Lung microvascular endothelial cell (primary cell): Measurements from ENCODE around the gene CDC25A. TPM values are rescaled to one million over a fixed set of nuclear protein-coding genes. Genes with fewer than 3 reads are reported as not detected.

Experiments used
- DNase-seq, 2 donors: peaks; one replicate each; pipeline versions ENCODE4 v3.0.0 to v3.0.0-alpha.2; 2010; ENCODE audit warnings: low read depth in 2 of 2
- total RNA-seq: library from RNA; depleted of rRNA; stranded (reverse); fragments of >200 nt; gene quantifications from 2 replicates; pipeline ENCODE4 v1.2.1, GENCODE V29; 2014

The CDC25A gene
- total RNA-seq, 1 donor from 2014 or later, result 5.0 TPM

- DNase-seq, result no peak
Observed at GRCh38 chr3:48196611-48197010, 8.4 kb upstream of the CDC25A start.

DNA sequence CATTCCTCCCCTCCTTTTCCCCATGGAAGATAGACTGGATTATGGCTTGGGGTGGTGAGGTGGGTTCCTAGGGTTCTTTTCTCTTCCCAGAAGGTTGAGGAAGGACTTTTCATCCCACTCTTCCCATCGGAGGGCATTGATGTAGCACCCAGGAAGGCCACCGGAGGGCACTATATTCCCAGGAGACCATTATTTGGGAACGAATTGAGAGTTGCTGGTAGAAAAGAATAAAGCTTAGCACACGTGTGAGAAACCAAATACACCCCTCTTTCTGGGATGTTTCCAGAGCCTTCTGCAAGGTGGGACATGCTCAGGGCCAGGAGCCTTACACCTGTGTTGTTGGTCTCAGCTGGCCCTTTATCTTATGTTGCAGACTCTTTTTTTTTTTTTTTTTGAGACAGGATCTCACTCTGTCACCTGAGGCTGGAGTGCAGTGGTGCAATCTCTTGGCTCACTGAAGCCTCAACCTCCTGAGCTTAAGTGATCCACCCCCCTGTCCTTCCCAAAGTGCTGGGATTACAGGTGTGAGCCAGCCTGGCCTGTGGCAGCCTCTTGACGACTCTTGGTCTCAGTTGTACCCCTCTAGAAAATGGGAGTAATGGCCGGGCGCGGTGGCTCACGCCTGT lies 6.3 kb upstream of the CDC25A start:
- DNase-seq, result peak; percentile 52 to 57

- no peak for DNase-seq
Observed at GRCh38 chr3:48190911-48191310, 2.7 kb upstream of the CDC25A start.

GRCh38 chr3:48189321-48189720 lies 1.1 kb upstream of the CDC25A start:
- no peak for DNase-seq

DNA sequence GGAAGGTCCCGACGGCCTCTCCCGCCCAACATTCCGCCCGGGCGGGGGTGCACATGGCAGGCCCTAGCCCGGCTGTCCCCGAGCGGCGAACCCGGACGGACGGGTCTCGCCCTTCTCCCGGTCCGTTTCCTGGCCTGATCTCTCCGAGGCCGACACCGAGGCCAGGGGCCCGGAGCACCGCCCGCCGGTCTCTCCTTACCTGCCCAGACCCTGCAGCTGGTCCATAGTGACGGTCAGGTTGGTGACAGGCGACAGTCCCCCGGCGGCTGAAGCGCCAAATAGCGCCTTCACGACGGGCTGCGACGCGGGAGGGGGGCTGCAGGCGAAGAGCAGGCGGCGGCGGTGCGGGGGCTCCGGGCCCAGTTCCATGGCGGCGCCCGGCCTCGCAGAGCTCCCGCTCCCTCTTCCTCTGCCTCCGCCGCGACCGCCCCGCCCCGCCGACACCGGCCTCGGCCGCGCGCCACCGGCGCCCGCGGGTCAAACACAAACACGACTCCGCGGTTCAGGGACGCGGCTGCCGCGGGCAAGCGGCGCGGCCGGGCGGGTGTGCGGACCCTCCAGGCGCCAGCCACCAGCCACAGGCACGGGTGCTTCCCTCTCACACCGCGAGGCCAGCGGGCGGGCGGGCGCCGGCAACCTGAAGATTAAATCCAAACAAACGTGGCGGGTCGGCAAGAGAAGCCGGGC lies 495 bp downstream of the CDC25A start:
- DNase-seq, result peak; percentile 15 to 86

- no peak for DNase-seq
Observed at GRCh38 chr3:48187301-48187578, 977 bp downstream of the CDC25A start.

DNA sequence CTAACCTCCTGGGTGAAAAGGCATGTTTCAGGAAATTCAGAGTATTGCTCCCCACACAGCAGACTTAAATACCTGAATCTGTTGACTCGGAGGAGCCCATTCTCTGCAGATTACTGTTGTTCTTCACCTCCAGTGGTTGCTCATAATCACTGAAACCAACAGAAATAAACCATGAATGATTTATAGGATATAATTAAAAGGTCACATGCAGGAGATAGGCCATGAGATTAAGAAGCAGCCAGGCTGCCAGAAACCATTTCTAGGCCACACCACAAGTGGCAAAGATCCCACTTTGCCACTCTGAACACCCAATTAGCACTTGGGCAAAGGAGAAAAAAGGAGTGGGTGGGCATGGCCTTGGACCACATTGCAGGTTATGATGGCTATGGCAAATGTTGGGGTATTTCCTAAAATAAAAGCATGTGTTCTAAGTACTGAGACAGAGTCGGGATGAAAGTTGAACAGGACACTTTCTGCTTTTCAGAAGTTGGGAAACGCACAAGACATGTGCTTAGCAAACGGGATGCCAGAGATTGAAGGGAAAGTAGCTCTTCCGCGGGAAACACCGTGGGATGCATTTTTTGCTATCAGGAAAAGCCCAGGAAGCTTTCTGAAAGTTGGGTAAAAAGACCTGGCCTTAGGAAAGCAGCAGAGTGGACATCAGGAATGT lies 1.5 kb downstream of the CDC25A start:
- peak; percentile 25 to 32 for DNase-seq

GRCh38 chr3:48185129-48185528 lies 3.1 kb downstream of the CDC25A start:
- DNase-seq, result no peak

DNA sequence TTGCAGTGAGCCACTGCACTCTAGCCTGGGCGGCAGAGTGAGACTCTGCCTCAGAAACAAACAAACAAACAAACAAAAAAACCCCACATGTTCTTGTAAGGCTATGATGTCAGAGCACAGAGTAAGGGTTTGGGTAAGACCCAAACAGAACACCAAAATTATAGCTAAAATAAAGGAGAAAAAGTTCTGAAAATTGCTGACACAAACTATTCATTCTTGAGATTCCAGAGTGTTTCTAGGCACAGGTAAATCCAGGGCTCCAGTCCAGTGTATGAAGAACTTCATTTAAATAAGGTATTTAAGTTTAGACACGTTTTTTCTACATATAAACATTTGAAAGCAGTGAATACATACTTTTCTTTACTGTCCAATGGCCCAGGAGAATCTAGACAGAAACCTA lies 3.9 kb downstream of the CDC25A start:
- DNase-seq, result no peak

DNA sequence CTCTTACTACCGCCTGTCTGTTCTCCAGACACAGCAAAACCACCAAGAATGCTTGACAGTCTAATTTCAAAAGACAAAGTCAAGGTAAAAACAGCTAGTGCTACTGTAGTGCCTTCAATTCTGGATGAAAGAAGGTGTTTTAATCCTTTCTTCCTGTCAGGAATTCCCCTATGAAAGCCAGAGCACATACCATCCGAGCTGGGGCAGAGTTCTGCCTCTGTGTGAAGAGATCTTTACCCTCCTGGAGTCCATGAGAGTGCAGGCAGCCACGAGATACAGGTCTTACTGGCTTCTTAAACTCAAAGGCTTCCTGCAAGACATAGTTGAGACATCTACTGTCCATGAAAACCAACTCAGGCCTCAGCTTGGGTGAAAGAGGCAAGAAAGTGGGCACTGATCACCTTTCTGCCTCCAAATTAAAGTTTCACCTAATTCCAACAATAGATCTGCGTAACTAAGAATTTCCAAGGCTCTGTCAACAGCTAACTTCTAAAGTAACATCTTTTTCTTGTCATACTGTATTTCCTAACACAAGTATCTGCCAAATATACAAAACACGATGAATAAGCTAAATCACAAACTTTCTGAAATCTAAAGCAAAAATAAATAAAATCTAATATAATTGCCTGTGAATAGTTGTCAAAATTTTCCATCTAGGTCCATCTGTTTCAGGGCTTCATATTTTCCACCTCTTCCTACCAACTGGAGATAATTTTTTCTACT lies 7.5 kb downstream of the CDC25A start:
- DNase-seq, result no peak

DNA sequence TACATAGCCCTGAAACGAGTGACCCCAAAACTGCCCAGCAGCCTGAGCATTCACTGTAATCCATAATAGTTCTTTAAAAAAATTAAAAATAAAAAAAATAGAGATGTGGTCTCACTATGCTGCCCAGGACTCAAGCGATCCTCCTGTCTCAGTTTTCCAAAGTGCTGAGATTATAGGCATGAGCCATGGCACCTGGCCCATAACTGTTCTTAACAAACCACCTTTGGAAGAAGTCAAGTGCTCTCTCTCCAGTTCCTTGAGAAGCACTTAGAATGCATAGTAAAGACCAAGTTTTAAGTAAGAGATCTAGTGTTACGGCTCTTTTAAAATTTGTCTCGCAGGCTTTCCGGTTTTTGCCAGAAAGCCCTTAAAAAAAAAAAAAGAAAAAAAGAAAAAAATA lies 8.2 kb downstream of the CDC25A start:
- DNase-seq, result no peak

DNA sequence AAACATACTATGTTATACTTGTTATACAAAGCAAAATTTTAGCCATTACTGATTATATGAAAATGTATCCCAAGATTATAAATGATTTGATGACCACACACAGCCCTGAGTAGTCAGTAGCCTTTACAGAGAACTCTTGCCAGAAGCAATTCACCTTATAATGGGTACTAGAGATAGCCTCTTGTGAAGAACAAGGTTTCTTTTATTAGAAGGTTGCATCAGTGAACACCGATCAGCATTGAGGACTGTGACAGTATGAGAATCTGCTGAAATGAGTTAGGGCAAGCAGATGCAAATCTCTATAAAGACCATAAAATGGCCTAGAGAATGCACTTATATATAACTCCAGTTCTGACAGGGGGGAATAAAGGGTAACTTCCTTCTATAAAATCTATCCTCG lies 10.1 kb downstream of the CDC25A start:
- DNase-seq, result no peak

DNA sequence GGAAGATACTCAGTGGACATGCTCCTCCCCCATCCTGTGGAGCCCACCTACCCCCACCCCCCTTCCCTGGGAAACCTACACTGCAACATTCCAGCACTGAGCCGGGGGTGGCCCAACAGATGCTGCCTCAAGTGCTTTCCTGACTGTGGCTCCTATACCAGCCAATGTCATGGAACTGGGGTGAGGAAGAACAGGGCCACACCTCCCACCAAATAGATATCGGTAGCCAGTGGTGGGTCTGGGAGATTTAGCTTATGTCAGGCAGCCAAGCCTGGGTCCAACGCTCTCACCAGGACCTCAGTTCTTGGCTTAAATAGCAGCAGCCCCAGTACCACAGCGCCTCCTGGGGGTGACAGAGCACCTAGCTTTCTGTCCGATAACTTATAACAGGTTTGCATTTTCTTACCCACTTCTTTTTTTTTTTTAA lies 30.3 kb downstream of the CDC25A start:
- peak; percentile 76 to 80 for DNase-seq

GRCh38 chr3:48157202-48157840 lies 30.9 kb downstream of the CDC25A start:
- no peak for DNase-seq

GRCh38 chr3:48156163-48156562 lies 32.1 kb downstream of the CDC25A start:
- DNase-seq, result no peak

GRCh38 chr3:48155122-48155521 lies 33.1 kb downstream of the CDC25A start:
- DNase-seq, result peak in 1 of 2 donors; percentile 79

DNA sequence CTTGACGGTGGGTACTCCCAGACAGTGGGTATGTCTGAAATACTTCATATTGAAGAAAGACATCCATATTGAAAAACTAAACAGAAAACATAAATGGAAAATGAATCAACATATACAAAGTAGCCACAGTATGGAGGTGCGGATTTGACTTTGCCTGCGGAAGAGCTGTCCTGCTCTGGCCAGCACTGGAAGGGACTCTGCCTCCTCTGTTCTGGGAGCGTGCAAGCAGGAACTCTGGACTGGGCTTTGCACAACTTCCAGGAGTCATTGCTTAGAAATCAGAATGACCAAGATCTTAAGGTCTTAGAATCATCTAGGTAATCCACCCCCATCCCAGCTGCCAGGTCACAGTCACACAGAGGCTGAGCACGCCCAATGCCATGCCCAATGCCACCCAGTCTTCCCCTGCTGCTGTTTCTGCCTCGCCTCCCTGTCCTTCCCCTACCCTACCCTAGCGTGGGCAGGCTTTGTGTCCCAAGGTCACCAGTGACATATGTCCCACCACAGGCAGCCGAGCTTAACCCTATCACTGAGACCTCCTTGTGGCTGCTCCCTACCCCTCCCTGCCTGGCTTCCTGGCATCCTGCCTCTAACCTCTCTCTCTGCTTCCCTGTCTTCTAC lies 36.3 kb downstream of the CDC25A start:
- DNase-seq, result no peak

DNA sequence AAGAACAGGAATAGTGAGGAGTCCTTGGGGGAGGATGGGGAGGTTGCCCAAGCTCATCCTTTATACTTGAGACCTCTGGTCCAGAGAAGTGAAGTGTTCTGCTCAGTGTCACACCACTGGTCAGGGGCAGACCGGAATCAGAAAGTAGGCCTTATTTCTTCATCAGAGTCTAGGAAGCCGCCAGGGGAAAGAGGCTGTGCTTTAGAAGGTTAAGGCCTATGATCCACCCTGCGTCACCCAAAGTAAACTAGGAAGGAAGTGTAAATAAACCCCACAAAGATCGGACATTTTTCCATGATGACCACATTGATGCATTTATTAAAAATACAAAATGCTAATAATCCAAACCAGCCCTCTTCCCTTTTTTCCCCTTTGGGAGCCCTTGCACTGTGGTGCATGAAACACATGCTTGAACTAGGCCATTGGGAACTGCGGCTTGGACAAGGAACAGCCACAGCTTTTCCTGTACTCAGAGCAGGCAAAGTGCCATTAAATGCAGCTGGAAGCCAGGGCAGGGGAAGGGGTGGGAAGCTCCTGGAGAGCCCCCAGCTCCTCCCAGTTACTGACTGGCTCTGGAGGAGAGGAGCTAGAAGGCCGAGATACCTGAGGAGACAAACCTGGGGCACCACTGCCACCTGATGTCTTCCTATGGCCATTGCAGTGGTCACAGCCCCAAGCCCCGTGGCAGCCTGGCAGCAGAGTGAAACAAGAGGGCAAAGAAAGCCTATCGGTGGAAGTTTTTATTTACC lies 37.0 kb downstream of the CDC25A start:
- peak; percentile 88 to 89 for DNase-seq

DNA sequence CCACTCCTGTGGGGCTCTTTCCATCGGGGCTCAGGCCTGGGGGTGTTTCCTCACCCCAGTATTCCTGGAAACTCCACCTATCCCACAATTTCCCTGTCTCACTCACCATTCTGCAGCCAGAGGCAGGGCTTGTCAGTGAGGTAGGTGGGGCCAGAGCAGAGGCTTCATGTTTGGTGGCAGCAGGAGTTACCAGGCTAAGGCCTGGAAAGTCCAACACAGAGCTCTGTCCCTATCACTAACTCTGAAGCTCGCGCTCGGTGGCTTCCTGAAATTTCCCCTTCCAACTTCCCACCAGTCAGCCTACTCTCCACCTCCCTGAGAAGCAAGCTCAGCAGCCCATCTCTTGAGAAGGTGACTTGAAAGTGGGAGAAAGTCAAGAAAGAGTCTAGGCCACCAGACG lies 44.2 kb downstream of the CDC25A start:
- no peak for DNase-seq

DNA sequence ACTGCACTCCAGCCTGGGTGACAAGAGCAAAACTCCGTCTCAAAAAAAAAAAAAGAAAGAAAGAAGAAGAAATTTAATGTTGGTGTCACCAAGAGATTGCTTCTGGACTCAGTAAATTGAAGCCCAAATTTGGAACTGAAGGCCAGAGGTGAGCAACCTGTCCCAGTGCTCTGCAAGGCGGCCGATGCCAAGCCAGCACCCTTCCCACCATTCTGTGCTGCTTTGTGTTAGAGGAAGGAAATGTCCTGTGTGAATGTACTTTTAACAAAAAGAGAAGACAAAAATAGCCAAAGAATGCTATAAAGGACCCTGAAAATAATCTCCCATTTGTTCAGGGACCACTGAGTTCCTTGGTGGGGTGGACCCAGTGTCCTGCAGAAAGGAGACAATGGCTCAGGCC lies 44.6 kb downstream of the CDC25A start:
- DNase-seq, result no peak
